PC-9 (cell line): ENCODE data around the gene KANK2. TPM values are rescaled to one million over a fixed set of nuclear protein-coding genes. Genes with fewer than 3 reads are reported as not detected.

ENCODE experiments used
- BruUV-seq: library from RNA; stranded (reverse); fragments of 400-500 nt; replicated peaks from 2 replicates; lab custom pipeline; 2021; lab: Mats Ljungman, UMichigan
- CTCF ChIA-PET: fragments of 300-600 bp; sonication (Branson Sonifier 250); formaldehyde crosslinking; loops from one replicate; lab custom pipeline; 2022; ENCODE audit warnings: antibody characterized with exemption; lab: Charles Lee
- POLR2A ChIA-PET: fragments of 300-600 bp; sonication (Branson Sonifier 250); formaldehyde crosslinking; loops from one replicate; lab custom pipeline; 2022; ENCODE audit warnings: antibody characterized with exemption; ENCODE audit not compliant: unreplicated experiment; lab: Charles Lee
- DNase-seq, 2 experiments: peaks; one replicate each; pipeline versions ENCODE4 v3.0.0 to v3.0.0-alpha.2; 2015 to 2022; ENCODE audit warnings: mixed read lengths in 1 of 2
- H2AFZ ChIP-seq: fragments of 200-600 bp; sonication (generic); 2 replicates; pipeline ENCODE4 v1.8.1; 2017; ENCODE audit warnings: antibody characterized with exemption
- H3F3A ChIP-seq: fragments of 200-600 bp; sonication (generic); 2 replicates; pipeline ENCODE4 v1.8.1; 2017; ENCODE audit warnings: antibody characterized with exemption, mild to moderate bottlenecking, low read depth; ENCODE audit not compliant: insufficient read depth
- H3K27ac ChIP-seq: fragments of 200-600 bp; sonication (generic); 2 replicates; pipeline ENCODE4 v1.6.1; 2016; ENCODE audit warnings: mixed run types
- H3K27me3 ChIP-seq: fragments of 200-600 bp; sonication (generic); 2 replicates; pipeline ENCODE4 v1.6.1; 2016; ENCODE audit warnings: low read depth, mixed run types; ENCODE audit not compliant: insufficient read depth
- H3K36me3 ChIP-seq: fragments of 200-600 bp; sonication (generic); 2 replicates; pipeline ENCODE4 v1.6.1; 2016; ENCODE audit warnings: low read depth, mixed run types
- H3K4me1 ChIP-seq: fragments of 200-600 bp; sonication (generic); replicated peaks from 2 replicates; pipeline ENCODE4 v1.6.1; 2016; ENCODE audit warnings: mixed run types; ENCODE audit not compliant: insufficient read depth
- H3K4me2 ChIP-seq: fragments of 200-600 bp; sonication (generic); 2 replicates; pipeline ENCODE4 v1.6.1; 2017; ENCODE audit warnings: mixed run types
- H3K4me3 ChIP-seq: fragments of 200-600 bp; sonication (generic); 2 replicates; pipeline ENCODE4 v1.6.1; 2016; ENCODE audit warnings: mixed run types
- H3K79me2 ChIP-seq: fragments of 200-600 bp; sonication (generic); 2 replicates; pipeline ENCODE4 v1.6.1; 2017; ENCODE audit warnings: low read depth, mixed run types
- H3K9me2 ChIP-seq: fragments of 200-600 bp; sonication (generic); 2 replicates; pipeline ENCODE4 v1.8.1; 2017; ENCODE audit warnings: mild to moderate bottlenecking; ENCODE audit not compliant: insufficient read depth
- H3K9me3 ChIP-seq: fragments of 200-600 bp; sonication (generic); 2 replicates; pipeline ENCODE4 v1.8.1; 2016; ENCODE audit warnings: low read depth; ENCODE audit not compliant: insufficient read depth
- H4K20me1 ChIP-seq: fragments of 200-600 bp; sonication (generic); 2 replicates; pipeline ENCODE4 v1.8.1; 2017; ENCODE audit not compliant: insufficient read depth
- EZH2 ChIP-seq: fragments of 200-600 bp; sonication (generic); IDR thresholded peaks from 2 replicates; pipeline ENCODE4 v1.8.0; 2017; ENCODE audit warnings: antibody characterized with exemption, low read depth
- intact Hi-C: fragments of 100-400 bp; cut with micrococcal nuclease; formaldehyde crosslinking; loops from one replicate; pipeline ENCODE4 v1.10.0; 2022; ENCODE audit not compliant: unreplicated experiment
- total RNA-seq: library from RNA; stranded (reverse); gene quantifications from 2 replicates; pipeline ENCODE4 v1.2.3, GENCODE V29; 2021
- TF ChIP-seq, protein P1 (sequence below): fragments of 200-600 bp; sonication (generic); conservative IDR thresholded peaks from 2 replicates; pipeline ENCODE4 v1.6.1; 2017; ENCODE audit warnings: mixed run types, antibody characterized with exemption, mild to moderate bottlenecking, moderate library complexity

The KANK2 gene
- total RNA-seq, 1 experiment from 2014 or later = 32.9 TPM

DNA sequence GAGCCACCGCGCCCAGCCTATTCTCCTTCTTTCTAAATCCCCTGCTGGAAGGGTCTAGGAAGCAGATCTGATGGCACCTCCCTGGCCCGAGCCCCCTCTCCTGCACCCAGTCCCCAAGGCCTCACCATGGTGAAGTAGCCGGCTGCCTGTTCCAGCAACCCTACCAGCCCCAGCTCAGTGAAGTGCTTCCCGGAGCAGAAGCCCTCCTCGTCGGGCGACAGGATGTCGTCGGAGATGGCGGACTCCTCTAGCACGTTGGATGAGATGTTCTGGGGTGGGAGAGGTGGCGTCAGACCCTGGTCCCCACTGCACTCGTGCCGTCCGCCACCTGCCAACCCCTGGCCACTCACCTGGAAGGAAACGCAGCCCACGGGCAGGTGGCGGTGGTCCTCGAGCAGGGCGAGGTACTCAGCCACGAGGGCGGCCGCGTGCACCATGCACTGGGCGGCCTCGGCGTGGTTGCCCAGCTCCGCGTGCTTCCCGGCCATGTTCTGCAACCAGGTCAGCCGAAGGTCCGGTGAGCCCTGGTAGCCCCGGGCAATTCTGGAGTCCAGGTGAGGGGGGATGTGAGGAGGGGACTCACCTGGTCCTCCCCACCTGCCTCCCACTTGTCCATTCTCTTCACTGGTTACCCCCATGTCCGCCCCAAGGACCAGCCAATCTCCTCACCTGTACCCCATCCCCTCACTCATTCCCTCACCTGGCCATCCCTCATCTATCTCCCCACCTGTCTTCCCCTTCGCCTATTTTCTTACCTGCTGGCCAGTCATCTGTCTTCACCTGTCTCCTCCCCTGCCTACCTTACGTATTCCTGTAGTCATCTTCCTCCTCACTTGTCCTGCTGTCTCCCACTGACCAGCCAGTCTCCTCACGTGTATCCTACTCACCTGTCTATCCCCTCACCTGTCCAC is 11.5 kb upstream of the KANK2 start:
- Histone ChIP-seq H3K4me3 (no peak overlapping the region), H3K9me3 (no peaks in the 10 kb centered on the region), H3K27ac (no peak overlapping the region), H3K4me1 (peaks cover 8% of the 10 kb centered on the region; the same call in 1 of the 2 replicates), H3F3A (peaks cover 29% of the 10 kb centered on the region; the same call in 1 of the 2 replicates), H4K20me1 (no peaks in the 10 kb centered on the region), H3K79me2 (no peaks in the 10 kb centered on the region), H3K36me3 (0 out of 2 replicates have a peak, but pooled peaks cover 4% of the 10 kb centered on the region), H3K27me3 (no peaks in the 10 kb centered on the region), H3K9me2 (no peaks in the 10 kb centered on the region), H2AFZ (no peak overlapping the region), H3K4me2 (no peak overlapping the region)
- ChIA-PET POLR2A (no interaction called here), CTCF (no interaction called here)
- BruUV-seq = no TSS peak
- no peak for DNase-seq
- no peak for TF ChIP-seq EZH2
- TF ChIP-seq, protein P1, sequence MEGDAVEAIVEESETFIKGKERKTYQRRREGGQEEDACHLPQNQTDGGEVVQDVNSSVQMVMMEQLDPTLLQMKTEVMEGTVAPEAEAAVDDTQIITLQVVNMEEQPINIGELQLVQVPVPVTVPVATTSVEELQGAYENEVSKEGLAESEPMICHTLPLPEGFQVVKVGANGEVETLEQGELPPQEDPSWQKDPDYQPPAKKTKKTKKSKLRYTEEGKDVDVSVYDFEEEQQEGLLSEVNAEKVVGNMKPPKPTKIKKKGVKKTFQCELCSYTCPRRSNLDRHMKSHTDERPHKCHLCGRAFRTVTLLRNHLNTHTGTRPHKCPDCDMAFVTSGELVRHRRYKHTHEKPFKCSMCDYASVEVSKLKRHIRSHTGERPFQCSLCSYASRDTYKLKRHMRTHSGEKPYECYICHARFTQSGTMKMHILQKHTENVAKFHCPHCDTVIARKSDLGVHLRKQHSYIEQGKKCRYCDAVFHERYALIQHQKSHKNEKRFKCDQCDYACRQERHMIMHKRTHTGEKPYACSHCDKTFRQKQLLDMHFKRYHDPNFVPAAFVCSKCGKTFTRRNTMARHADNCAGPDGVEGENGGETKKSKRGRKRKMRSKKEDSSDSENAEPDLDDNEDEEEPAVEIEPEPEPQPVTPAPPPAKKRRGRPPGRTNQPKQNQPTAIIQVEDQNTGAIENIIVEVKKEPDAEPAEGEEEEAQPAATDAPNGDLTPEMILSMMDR = no peak
- intact Hi-C loops = no loop called here

DNA sequence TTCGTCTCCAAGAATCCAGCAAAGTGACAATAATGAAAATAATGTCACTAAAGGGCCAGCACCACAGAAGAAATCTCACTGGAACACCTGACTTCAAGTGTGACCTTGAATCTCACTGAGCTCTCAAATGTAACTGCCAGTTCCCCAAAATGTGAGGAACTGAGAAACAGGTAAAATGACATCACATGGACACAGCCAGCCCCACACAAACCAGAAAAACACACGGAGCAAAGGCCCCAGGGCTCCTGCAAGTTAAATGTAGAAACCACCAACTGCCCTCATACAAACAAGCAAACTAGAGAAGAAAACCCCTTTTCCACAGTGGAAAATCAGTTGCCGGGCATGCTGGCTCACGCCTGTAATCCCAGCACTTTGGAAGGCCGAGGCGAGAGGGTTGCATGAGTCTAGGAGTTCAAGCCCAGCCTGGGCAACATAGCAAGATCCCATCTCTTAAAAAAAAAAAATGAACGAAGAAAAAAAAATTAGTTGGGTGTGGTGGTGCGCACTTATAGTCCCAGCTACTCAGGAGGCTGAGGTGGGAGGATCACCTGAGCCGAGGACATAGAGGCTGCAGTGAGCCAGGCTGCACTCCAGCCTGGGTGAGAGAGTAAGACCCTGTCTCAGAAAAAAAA is 8.7 kb upstream of the KANK2 start:
- no TSS peak for BruUV-seq
- Histone ChIP-seq H3K4me3 (no peak overlapping the region), H3K4me1 (peaks cover 18% of the 10 kb centered on the region), H3K27me3 (no peaks in the 10 kb centered on the region), H3K36me3 (0 out of 2 replicates have a peak, but pooled peaks cover 4% of the 10 kb centered on the region), H3K9me2 (no peaks in the 10 kb centered on the region), H3K4me2 (no peak overlapping the region), H3F3A (peaks cover 29% of the 10 kb centered on the region; the same call in 1 of the 2 replicates), H3K27ac (no peak overlapping the region), H3K9me3 (no peaks in the 10 kb centered on the region), H2AFZ (no peak overlapping the region), H4K20me1 (no peaks in the 10 kb centered on the region), H3K79me2 (no peaks in the 10 kb centered on the region)
- no peak for TF ChIP-seq EZH2
- TF ChIP-seq, protein P1 = no peak
- intact Hi-C loops = no loop called here
- POLR2A ChIA-PET = no interaction called here
- CTCF ChIA-PET = interaction anchor here (0.7 to 1.0 kb wide), 2 partner anchors 67 to 382 kb away, joined by 3 read pairs; no protein-coding TSS in a partner anchor
- DNase-seq = no peak

DNA sequence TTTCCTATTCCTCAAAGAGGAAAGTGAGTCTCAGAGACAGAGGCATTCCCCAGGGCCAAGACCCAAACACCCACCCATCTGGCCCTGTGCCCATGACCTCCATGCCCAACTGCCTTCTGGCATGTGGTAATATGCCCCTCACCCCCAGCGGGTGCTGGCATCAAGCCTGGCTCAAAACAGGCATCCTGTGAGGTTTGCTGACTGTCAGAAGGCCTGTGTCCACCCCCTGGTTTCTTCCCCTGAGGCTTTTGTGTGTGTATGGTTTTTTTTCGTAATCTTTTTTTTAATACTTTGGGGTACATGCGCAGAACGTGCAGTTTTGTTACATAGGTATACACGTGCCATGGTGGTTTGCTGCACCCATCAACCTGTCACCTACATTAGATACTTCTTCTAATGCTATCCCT is 7.6 kb upstream of the KANK2 start:
- Histone ChIP-seq H3K36me3 (0 out of 2 replicates have a peak, but pooled peaks cover 4% of the 10 kb centered on the region), H3K27ac (no peak overlapping the region), H3K4me2 (no peak overlapping the region), H3K79me2 (no peaks in the 10 kb centered on the region), H3K9me3 (no peaks in the 10 kb centered on the region), H3K4me1 (peaks cover 18% of the 10 kb centered on the region), H3F3A (peaks cover 29% of the 10 kb centered on the region; the same call in 1 of the 2 replicates), H4K20me1 (no peaks in the 10 kb centered on the region), H3K9me2 (no peaks in the 10 kb centered on the region), H3K4me3 (no peak overlapping the region), H3K27me3 (no peaks in the 10 kb centered on the region), H2AFZ (no peak overlapping the region)
- intact Hi-C loops = loop anchor here (5.0 kb wide), 1 partner anchor 268 kb away; no protein-coding TSS in a partner anchor
- CTCF ChIA-PET = interaction anchor here (0.7 kb wide), 1 partner anchor 167 kb away, joined by 9 read pairs; no protein-coding TSS in a partner anchor
- no TSS peak for BruUV-seq
- POLR2A ChIA-PET = no interaction called here
- DNase-seq = peak in 1 of 2 experiments; percentile 29
- TF ChIP-seq, protein P1 = no peak
- no peak for TF ChIP-seq EZH2
